Right atrium auricular region (tissue), 2 donors: ENCODE measurements around the gene SIX6. TPM values are rescaled to one million over a fixed set of nuclear protein-coding genes. Genes with fewer than 3 reads are reported as not detected.
"Not testable (repeated sequence)": the region's sequence is repeated elsewhere in the genome, so short reads cannot be mapped to it uniquely, and the experiment has no call there.

ENCODE experiments used
- DNase-seq: peaks from one replicate; pipeline ENCODE4 v3.0.0-alpha.2; 2019; ENCODE audit warnings: low spot score
- H3K27ac ChIP-seq, 2 donors: fragments of 200-600 bp; sonication (generic); 1 replicate in 1 of 2; 2 replicates in 1 of 2; pipeline ENCODE4 v1.5.1; 2016 to 2019
- H3K27me3 ChIP-seq, 2 donors: fragments of 200-600 bp; sonication (generic); one replicate each; pipeline versions ENCODE4 v1.5.1 to v1.6.0; 2017 to 2019
- H3K36me3 ChIP-seq: fragments of 200-600 bp; sonication (generic); one replicate; pipeline ENCODE4 v1.5.1; 2016
- H3K4me1 ChIP-seq, 2 donors: fragments of 200-600 bp; sonication (generic); one replicate each; pipeline versions ENCODE4 v1.5.1 to v1.6.0; 2017 to 2019
- H3K4me3 ChIP-seq, 2 donors: fragments of 200-600 bp; sonication (generic); 1 replicate in 1 of 2; 2 replicates in 1 of 2; pipeline ENCODE4 v1.5.1; 2017 to 2019; ENCODE audit warnings: mild to moderate bottlenecking in 1 of 2, moderate library complexity in 1 of 2
- H3K9me3 ChIP-seq, 2 donors: fragments of 200-600 bp; sonication (generic); one replicate each; pipeline ENCODE4 v1.5.1; 2019
- CTCF ChIP-seq, 2 donors: fragments of 200-600 bp; sonication (generic); IDR thresholded peaks; one replicate each; pipeline ENCODE4 v1.5.1; 2019; ENCODE audit warnings: antibody characterized with exemption in 2 of 2
- total RNA-seq, 2 donors: library from RNA; depleted of rRNA; stranded (reverse); fragments of >200 nt; gene quantifications; one replicate each; pipeline ENCODE4 v1.1.0, GENCODE V29; 2016

Gene SIX6
- not detected for total RNA-seq

GRCh38 chr14:60508707-60509437, at the start of gene SIX6:
TSS of gene SIX6 (plus strand) at chr14:60509146. CDS start at chr14:60509399, 253 bp downstream.
- Histone ChIP-seq H3K9me3 (no peaks in the 10 kb centered on the region), H3K4me1 (peaks cover 0 to 35% of the 10 kb centered on the region in 2 donors), H3K27me3 (peaks cover 57 to 74% of the 10 kb centered on the region in 2 donors), H3K36me3 (no peaks in the 10 kb centered on the region), H3K27ac (no peak within 1 kb of the TSS), H3K4me3 (peak within 1 kb of the TSS in 1 of 2 donors; percentile 24)
- no peak for TF ChIP-seq CTCF (IDR thresholded peaks at IDR 0.05)
- DNase-seq, result no peak

GRCh38 chr14:60480248-60480647, 28.7 kb upstream of the SIX6 start:
- not testable (repeated sequence) for H3K4me3 ChIP-seq, H3K27ac ChIP-seq, H3K27me3 ChIP-seq, H3K36me3 ChIP-seq, DNase-seq, H3K4me1 ChIP-seq
- peaks cover 0 to 26% of the 10 kb centered on the region in 2 donors for H3K9me3 ChIP-seq

- no peak for DNase-seq
- peaks cover 14 to 29% of the 10 kb centered on the region in 2 donors for H3K27me3 ChIP-seq
- TF ChIP-seq CTCF (IDR thresholded peaks at IDR 0.05), result no peak
These were observed 26.2 kb upstream of the SIX6 start for GRCh38 chr14:60482743-60483142.

GRCh38 chr14:60485057-60485597, 23.8 kb upstream of the SIX6 start:
- no peak for TF ChIP-seq CTCF (IDR thresholded peaks at IDR 0.05)
- no peak for DNase-seq
- H3K27me3 ChIP-seq, result peaks cover 14 to 29% of the 10 kb centered on the region in 2 donors
- peaks cover 0 to 11% of the 10 kb centered on the region in 2 donors for H3K4me1 ChIP-seq
- peaks cover 0 to 21% of the 10 kb centered on the region in 2 donors for H3K9me3 ChIP-seq
- no peak overlapping the region for H3K27ac ChIP-seq
- H3K4me3 ChIP-seq, result peak overlapping the region in 1 of 2 donors; percentile 27
- no peaks in the 10 kb centered on the region for H3K36me3 ChIP-seq

More at GRCh38 chr14:60482743-60483142, 26.2 kb upstream of the SIX6 start:
- Histone ChIP-seq H3K36me3 (no peaks in the 10 kb centered on the region), H3K27ac (no peak overlapping the region), H3K4me1 (peaks cover 0 to 11% of the 10 kb centered on the region in 2 donors), H3K4me3 (no peak overlapping the region), H3K9me3 (peaks cover 0 to 27% of the 10 kb centered on the region in 2 donors)

- no peak for DNase-seq
- Histone ChIP-seq H3K4me3 (peak within 1 kb of the TSS in 1 of 2 donors; percentile 27), H3K27ac (no peak within 1 kb of the TSS), H3K9me3 (peaks cover 0 to 15% of the 10 kb centered on the region in 2 donors), H3K4me1 (peaks cover 0 to 11% of the 10 kb centered on the region in 2 donors), H3K36me3 (no peaks in the 10 kb centered on the region), H3K27me3 (peaks cover 14 to 29% of the 10 kb centered on the region in 2 donors)
- no peak for TF ChIP-seq CTCF (IDR thresholded peaks at IDR 0.05)
These were observed 23.2 kb upstream of the SIX6 start, which contains the start of gene C14orf39 for GRCh38 chr14:60485598-60486251. TSS of gene C14orf39 (minus strand) at chr14:60486063. CDS start at chr14:60485078, 985 bp downstream.

- no peak for TF ChIP-seq CTCF (IDR thresholded peaks at IDR 0.05)
- no peak overlapping the region for H3K4me3 ChIP-seq
- H3K36me3 ChIP-seq, result no peaks in the 10 kb centered on the region
- DNase-seq, result no peak
- peaks cover 14 to 29% of the 10 kb centered on the region in 2 donors for H3K27me3 ChIP-seq
- no peak overlapping the region for H3K27ac ChIP-seq
- H3K9me3 ChIP-seq, result peaks cover 0 to 6% of the 10 kb centered on the region in 2 donors
- H3K4me1 ChIP-seq, result peaks cover 0 to 11% of the 10 kb centered on the region in 2 donors
These were observed 21.7 kb upstream of the SIX6 start for GRCh38 chr14:60487211-60487610.
